Uterine smooth muscle cell (primary cell): ENCODE measurements around the gene ARGFX. TPM values are rescaled to one million over a fixed set of nuclear protein-coding genes. Genes with fewer than 3 reads are reported as not detected.

Source experiments
- total RNA-seq: library from RNA; depleted of rRNA; stranded (reverse); fragments of >200 nt; gene quantifications from 2 replicates; pipeline ENCODE4 v1.2.3, GENCODE V29; 2014

ARGFX gene
- total RNA-seq = not detected in 2 replicates

DNA sequence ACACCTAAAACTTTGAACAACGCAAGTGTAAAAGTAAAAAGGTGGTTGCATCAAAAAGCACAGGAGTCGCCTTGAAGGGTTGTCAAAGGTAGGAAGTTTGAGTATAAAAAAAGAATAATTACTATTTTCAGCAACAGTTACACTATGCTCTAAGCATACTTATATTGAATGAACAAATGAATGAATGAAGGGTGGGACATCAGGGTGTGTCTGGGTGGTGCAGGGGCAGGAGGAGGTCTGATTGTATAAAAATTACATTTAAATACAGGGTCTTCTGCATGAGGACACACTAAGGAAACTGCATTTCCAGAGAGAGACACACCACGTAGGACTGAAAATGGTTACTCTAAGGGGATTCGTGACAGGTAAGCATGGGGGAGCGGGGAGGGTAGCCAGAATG lies at the start of gene ARGFX:
Gene ARGFX, plus strand, starts transcription at position 301 of the 400 bp plus-strand sequence. CDS start 2,765 bp downstream, outside the sequence.

DNA sequence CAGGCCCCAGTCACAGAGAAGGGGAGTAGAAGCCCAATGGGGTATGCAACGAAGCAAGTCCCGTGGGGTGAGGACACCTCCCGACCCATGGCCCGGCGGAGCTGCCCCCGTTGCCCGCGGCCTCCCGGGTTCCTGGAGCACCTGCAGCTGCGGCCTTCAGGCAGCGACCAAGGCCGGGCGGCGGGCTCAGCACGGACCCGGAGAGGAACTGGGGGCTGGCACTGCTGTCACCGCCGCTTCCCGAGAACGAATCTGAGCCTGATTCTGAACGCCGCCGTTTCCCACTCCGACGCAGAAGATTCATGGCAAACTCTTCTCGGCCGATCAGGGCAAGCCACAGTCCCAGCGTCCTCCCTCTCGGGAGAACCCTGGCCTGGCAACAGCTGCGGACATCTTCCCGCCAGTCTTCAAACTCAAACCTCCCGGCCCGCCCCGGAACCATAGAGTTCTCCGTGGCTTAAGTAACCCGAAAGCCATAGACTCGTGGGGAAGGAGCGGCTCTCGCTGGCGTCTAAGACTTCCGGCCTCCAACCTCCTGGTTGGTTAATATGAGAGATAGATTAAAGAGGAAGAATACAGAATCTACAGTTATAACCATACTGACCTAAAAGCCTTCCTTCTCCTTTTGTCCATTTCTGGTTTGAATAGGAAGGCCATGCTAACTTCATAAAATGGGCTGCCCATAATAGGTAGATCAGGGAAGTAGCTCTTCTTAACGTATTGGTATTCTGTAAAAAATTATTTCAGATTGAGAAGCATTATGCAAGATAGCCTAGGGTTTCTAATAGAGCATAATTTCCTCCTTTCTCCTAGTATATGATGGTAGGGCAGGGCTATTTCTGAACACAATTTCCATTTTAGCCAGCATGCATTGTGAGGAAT lies 21.9 kb upstream of the ARGFX start, which contains the start of gene POLQ:
Gene POLQ, minus strand, starts transcription at position 415 of the 882 bp plus-strand sequence. Its CDS starts 111 bp downstream, at position 304.

DNA sequence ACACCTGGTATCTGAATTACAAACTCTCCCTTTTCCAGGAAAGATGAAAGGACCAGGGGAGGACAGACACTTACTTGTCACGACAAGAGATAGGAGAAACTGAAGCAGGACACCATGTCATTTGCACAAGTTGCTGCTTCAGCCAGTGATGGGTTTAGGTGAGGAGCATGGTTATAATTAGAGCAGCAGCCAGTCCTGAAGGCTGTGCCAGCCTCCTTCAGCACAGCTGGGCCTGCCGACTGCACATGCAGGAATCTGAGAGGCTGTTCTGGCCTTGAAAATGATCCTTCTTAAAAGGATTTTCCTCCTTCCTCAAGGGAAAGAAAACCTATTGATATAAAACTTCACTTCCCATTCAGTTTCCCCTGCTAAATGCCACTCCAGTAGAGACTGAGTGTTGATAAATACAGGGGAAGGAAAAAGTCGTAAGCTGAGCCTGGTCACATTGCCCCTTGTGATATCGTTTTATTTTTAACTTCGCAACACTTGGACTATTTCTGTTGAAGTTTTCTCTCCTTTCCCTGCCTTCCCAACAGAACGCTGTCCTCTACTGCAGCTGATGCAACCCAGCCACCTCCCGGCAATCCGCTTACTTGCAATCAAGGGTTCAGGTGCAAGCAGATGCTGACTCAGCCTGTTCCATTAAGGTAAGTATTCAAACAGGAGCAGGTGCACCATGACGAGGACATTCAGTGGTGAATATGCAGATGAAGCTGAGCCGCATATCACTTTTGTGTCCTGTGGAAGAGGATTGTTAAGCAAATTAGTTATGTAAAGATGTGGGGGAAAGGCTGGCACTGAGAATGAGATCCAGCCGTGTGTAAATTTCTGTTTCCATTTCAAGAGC lies 25.3 kb downstream of the ARGFX start, which contains the start of gene FBXO40:
Gene FBXO40, plus strand, starts transcription at position 524 of the 847 bp plus-strand sequence. CDS start 27,197 bp downstream, outside the sequence.

Other genes with a start within 250 kb of the ARGFX start
- gene POLQ, start 22.0 kb upstream of the ARGFX start, total RNA-seq = 6.5 and 18.6 TPM in 2 replicates
- gene FBXO40, start 25.4 kb downstream of the ARGFX start, total RNA-seq = under 0.01 TPM in 1 of 2 replicates, not detected in the other
- gene HCLS1, start 93.0 kb downstream of the ARGFX start, total RNA-seq = 2.1 and 2.5 TPM in 2 replicates
- gene GOLGB1, start 181.8 kb downstream of the ARGFX start, total RNA-seq = 57.1 and 94.1 TPM in 2 replicates